SK-N-DZ (cell line): Measurements from ENCODE around the gene CDK14.

ENCODE experiments used
- DNase-seq: peaks from one replicate; pipeline ENCODE4 v3.0.0-alpha.2; 2015; ENCODE audit warnings: low spot score

The CDK14 gene

GRCh38 chr7:90945104-90945787 lies 349.1 kb downstream of the CDK14 start:
- DNase-seq: no peak

- DNase-seq: no peak
These were observed 350.8 kb downstream of the CDK14 start for GRCh38 chr7:90946730-90947501.

- no peak for DNase-seq
These were observed 352.0 kb downstream of the CDK14 start for GRCh38 chr7:90948085-90948484.

GRCh38 chr7:90951229-90951628 lies 355.1 kb downstream of the CDK14 start:
- DNase-seq: no peak

- DNase-seq: no peak
These were observed 356.1 kb downstream of the CDK14 start for GRCh38 chr7:90951986-90952954.

- DNase-seq: peak; percentile 53
These were observed 359.6 kb downstream of the CDK14 start for GRCh38 chr7:90955641-90956207.

- DNase-seq: no peak
These were observed 361.8 kb downstream of the CDK14 start for GRCh38 chr7:90957883-90958282.

- no peak for DNase-seq
These were observed 362.5 kb downstream of the CDK14 start for GRCh38 chr7:90958647-90959046.

GRCh38 chr7:90961037-90961725 lies 365.1 kb downstream of the CDK14 start:
- no peak for DNase-seq

GRCh38 chr7:90965211-90965610 lies 369.1 kb downstream of the CDK14 start:
- no peak for DNase-seq

- DNase-seq: no peak
These were observed 370.2 kb downstream of the CDK14 start for GRCh38 chr7:90966346-90966745.

- no peak for DNase-seq
These were observed 372.8 kb downstream of the CDK14 start for GRCh38 chr7:90968871-90969270.

GRCh38 chr7:90972906-90973550 lies 376.9 kb downstream of the CDK14 start:
- peak; percentile 27 for DNase-seq

- DNase-seq: no peak
These were observed 380.9 kb downstream of the CDK14 start for GRCh38 chr7:90977056-90977455.

GRCh38 chr7:90980545-90980944 lies 384.4 kb downstream of the CDK14 start:
- no peak for DNase-seq

- no peak for DNase-seq
These were observed 386.1 kb downstream of the CDK14 start for GRCh38 chr7:90982228-90982627.

GRCh38 chr7:90984692-90985091 lies 388.6 kb downstream of the CDK14 start:
- DNase-seq: no peak

- no peak for DNase-seq
These were observed 392.4 kb downstream of the CDK14 start for GRCh38 chr7:90988516-90988915.

- DNase-seq: no peak
These were observed 393.1 kb downstream of the CDK14 start for GRCh38 chr7:90988996-90989765.

- no peak for DNase-seq
These were observed 398.0 kb downstream of the CDK14 start for GRCh38 chr7:90994121-90994520.
